ENCODE data around the gene AR. TPM values are rescaled to one million over a fixed set of nuclear protein-coding genes. Genes with fewer than 3 reads are reported as not detected.

AR gene
- total RNA-seq, 1 donor from 2014 or later: 9.0 TPM

DNA sequence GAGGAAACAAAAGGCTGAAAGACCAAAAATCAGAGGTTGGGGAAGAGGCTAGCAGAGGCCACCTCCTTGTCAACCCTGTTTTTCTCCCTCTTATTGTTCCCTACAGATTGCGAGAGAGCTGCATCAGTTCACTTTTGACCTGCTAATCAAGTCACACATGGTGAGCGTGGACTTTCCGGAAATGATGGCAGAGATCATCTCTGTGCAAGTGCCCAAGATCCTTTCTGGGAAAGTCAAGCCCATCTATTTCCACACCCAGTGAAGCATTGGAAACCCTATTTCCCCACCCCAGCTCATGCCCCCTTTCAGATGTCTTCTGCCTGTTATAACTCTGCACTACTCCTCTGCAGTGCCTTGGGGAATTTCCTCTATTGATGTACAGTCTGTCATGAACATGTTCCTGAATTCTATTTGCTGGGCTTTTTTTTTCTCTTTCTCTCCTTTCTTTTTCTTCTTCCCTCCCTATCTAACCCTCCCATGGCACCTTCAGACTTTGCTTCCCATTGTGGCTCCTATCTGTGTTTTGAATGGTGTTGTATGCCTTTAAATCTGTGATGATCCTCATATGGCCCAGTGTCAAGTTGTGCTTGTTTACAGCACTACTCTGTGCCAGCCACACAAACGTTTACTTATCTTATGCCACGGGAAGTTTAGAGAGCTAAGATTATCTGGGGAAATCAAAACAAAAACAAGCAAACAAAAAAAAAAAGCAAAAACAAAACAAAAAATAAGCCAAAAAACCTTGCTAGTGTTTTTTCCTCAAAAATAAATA is 179.9 kb downstream of the AR start:
- H3K36me3 Mint-ChIP-seq (ENCODE audit: low read depth, unreplicated experiment): no peaks in the 10 kb centered on the region
- Histone ChIP-seq H3K36me3 (ENCODE audit: insufficient read depth, low read length) (no peaks in the 10 kb centered on the region), H3K79me2 (ENCODE audit: insufficient read depth, low read length) (no peaks in the 10 kb centered on the region), H3K27me3 (ENCODE audit: insufficient read depth, low read length) (no peaks in the 10 kb centered on the region), H3K9ac (ENCODE audit: low read length) (no peak overlapping the region), H4K20me1 (ENCODE audit: insufficient read depth, low read length) (no peaks in the 10 kb centered on the region), H3K4me3 (ENCODE audit: insufficient read depth, low read depth, low read length) (no peak overlapping the region), H3K27ac (ENCODE audit: low read depth, low read length) (no peak overlapping the region), H3K4me1 (ENCODE audit: insufficient read depth, low read length) (no peaks in the 10 kb centered on the region), H3K9me3 (ENCODE audit: insufficient read depth, low read depth, low read length) (no peaks in the 10 kb centered on the region), H2AFZ (ENCODE audit: low read depth, low read length) (no peak overlapping the region), H3K4me2 (ENCODE audit: low read length) (no peak overlapping the region)
- no peak overlapping the region for H3K4me3 Mint-ChIP-seq (ENCODE audit: unreplicated experiment)
- H3K4me1 Mint-ChIP-seq (ENCODE audit: low read depth, unreplicated experiment): peaks cover 25% of the 10 kb centered on the region
- no peaks in the 10 kb centered on the region for H3K27me3 Mint-ChIP-seq (ENCODE audit: low read depth, unreplicated experiment)
- peaks cover 1% of the 10 kb centered on the region for H3K9me3 Mint-ChIP-seq (ENCODE audit: unreplicated experiment)
- TF ChIP-seq EZH2 (IDR thresholded peaks at IDR 0.05; ENCODE audit: insufficient read depth, low read length): no peak
- TF ChIP-seq, protein P1, sequence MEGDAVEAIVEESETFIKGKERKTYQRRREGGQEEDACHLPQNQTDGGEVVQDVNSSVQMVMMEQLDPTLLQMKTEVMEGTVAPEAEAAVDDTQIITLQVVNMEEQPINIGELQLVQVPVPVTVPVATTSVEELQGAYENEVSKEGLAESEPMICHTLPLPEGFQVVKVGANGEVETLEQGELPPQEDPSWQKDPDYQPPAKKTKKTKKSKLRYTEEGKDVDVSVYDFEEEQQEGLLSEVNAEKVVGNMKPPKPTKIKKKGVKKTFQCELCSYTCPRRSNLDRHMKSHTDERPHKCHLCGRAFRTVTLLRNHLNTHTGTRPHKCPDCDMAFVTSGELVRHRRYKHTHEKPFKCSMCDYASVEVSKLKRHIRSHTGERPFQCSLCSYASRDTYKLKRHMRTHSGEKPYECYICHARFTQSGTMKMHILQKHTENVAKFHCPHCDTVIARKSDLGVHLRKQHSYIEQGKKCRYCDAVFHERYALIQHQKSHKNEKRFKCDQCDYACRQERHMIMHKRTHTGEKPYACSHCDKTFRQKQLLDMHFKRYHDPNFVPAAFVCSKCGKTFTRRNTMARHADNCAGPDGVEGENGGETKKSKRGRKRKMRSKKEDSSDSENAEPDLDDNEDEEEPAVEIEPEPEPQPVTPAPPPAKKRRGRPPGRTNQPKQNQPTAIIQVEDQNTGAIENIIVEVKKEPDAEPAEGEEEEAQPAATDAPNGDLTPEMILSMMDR (IDR thresholded peaks at IDR 0.05; ENCODE audit: insufficient read depth, low read depth, low read length): no peak
- no peak overlapping the region for H3K27ac Mint-ChIP-seq (ENCODE audit: unreplicated experiment)
- DNase-seq (ENCODE audit: low read depth): no peak
- FAIRE-seq: peak; percentile 82

DNA sequence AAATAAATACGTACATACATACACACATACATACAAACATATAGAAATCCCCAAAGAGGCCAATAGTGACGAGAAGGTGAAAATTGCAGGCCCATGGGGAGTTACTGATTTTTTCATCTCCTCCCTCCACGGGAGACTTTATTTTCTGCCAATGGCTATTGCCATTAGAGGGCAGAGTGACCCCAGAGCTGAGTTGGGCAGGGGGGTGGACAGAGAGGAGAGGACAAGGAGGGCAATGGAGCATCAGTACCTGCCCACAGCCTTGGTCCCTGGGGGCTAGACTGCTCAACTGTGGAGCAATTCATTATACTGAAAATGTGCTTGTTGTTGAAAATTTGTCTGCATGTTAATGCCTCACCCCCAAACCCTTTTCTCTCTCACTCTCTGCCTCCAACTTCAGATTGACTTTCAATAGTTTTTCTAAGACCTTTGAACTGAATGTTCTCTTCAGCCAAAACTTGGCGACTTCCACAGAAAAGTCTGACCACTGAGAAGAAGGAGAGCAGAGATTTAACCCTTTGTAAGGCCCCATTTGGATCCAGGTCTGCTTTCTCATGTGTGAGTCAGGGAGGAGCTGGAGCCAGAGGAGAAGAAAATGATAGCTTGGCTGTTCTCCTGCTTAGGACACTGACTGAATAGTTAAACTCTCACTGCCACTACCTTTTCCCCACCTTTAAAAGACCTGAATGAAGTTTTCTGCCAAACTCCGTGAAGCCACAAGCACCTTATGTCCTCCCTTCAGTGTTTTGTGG is 180.7 kb downstream of the AR start:
- FAIRE-seq (no peak), DNase-seq (ENCODE audit: low read depth) (no peak)
- H3K27ac Mint-ChIP-seq (ENCODE audit: unreplicated experiment): no peak overlapping the region
- peaks cover 1% of the 10 kb centered on the region for H3K9me3 Mint-ChIP-seq (ENCODE audit: unreplicated experiment)
- no peak overlapping the region for H3K4me2 ChIP-seq (ENCODE audit: low read length)
- H3K4me1 ChIP-seq (ENCODE audit: insufficient read depth, low read length): no peaks in the 10 kb centered on the region
- H3K27me3 Mint-ChIP-seq (ENCODE audit: low read depth, unreplicated experiment): no peaks in the 10 kb centered on the region
- H3K9me3 ChIP-seq (ENCODE audit: insufficient read depth, low read depth, low read length): no peaks in the 10 kb centered on the region
- no peak overlapping the region for H3K27ac ChIP-seq (ENCODE audit: low read depth, low read length)
- peaks cover 25% of the 10 kb centered on the region for H3K4me1 Mint-ChIP-seq (ENCODE audit: low read depth, unreplicated experiment)
- no peaks in the 10 kb centered on the region for H4K20me1 ChIP-seq (ENCODE audit: insufficient read depth, low read length)
- no peak overlapping the region for H2AFZ ChIP-seq (ENCODE audit: low read depth, low read length)
- H3K27me3 ChIP-seq (ENCODE audit: insufficient read depth, low read length): no peaks in the 10 kb centered on the region
- H3K36me3 ChIP-seq (ENCODE audit: insufficient read depth, low read length): no peaks in the 10 kb centered on the region
- H3K9ac ChIP-seq (ENCODE audit: low read length): no peak overlapping the region
- TF ChIP-seq EZH2 (IDR thresholded peaks at IDR 0.05; ENCODE audit: insufficient read depth, low read length): no peak
- TF ChIP-seq, protein P1 (IDR thresholded peaks at IDR 0.05; ENCODE audit: insufficient read depth, low read depth, low read length): no peak
- no peaks in the 10 kb centered on the region for H3K79me2 ChIP-seq (ENCODE audit: insufficient read depth, low read length)
- no peaks in the 10 kb centered on the region for H3K36me3 Mint-ChIP-seq (ENCODE audit: low read depth, unreplicated experiment)
- H3K4me3 ChIP-seq (ENCODE audit: insufficient read depth, low read depth, low read length): no peak overlapping the region
- H3K4me3 Mint-ChIP-seq (ENCODE audit: unreplicated experiment): no peak overlapping the region
